GM12873 (cell line): Measurements from ENCODE around the gene ASIC3.

Source experiments
- TF ChIP-seq, protein P1 (sequence below): IDR thresholded peaks from 2 replicates; pipeline ENCODE4 v1.5.1; 2012; ENCODE audit warnings: low read depth, mild to moderate bottlenecking, moderate library complexity, low read length, control low read depth; ENCODE audit not compliant: insufficient read depth; ENCODE audit errors: missing control alignments

The ASIC3 gene

DNA sequence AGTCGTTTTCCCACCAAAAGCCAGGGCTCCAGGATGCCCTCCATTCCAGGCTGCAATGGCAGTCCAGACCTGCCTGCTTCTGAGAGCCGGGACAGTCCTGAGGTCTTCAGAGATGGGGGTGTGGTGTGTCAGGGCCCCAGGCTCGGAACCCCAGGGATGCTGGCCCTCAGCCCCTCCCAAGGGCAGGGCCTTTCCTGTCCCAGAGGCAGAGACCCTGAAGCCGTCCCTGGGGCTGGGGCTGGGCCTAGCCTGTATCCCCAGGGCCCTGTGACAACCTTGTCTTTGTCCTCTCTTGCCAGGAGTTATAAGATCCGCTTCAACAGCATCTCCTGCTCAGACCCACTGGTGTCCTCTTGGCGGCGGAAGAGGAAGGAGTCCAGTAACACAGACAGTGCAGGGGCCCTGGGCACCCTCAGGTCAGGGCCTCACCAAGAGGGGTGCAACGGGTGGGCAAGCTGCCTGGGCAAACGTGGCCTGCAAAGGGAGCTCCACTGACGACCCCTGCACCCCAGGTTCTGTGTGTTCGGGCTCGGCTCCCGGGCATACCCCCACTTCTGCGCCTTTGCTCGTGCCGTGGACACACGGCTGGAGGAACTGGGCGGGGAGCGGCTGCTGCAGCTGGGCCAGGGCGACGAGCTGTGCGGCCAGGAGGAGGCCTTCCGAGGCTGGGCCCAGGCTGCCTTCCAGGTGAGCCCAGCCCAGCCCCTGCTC is 41.6 kb upstream of the ASIC3 start:
- TF ChIP-seq, protein P1, sequence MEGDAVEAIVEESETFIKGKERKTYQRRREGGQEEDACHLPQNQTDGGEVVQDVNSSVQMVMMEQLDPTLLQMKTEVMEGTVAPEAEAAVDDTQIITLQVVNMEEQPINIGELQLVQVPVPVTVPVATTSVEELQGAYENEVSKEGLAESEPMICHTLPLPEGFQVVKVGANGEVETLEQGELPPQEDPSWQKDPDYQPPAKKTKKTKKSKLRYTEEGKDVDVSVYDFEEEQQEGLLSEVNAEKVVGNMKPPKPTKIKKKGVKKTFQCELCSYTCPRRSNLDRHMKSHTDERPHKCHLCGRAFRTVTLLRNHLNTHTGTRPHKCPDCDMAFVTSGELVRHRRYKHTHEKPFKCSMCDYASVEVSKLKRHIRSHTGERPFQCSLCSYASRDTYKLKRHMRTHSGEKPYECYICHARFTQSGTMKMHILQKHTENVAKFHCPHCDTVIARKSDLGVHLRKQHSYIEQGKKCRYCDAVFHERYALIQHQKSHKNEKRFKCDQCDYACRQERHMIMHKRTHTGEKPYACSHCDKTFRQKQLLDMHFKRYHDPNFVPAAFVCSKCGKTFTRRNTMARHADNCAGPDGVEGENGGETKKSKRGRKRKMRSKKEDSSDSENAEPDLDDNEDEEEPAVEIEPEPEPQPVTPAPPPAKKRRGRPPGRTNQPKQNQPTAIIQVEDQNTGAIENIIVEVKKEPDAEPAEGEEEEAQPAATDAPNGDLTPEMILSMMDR = no peak

DNA sequence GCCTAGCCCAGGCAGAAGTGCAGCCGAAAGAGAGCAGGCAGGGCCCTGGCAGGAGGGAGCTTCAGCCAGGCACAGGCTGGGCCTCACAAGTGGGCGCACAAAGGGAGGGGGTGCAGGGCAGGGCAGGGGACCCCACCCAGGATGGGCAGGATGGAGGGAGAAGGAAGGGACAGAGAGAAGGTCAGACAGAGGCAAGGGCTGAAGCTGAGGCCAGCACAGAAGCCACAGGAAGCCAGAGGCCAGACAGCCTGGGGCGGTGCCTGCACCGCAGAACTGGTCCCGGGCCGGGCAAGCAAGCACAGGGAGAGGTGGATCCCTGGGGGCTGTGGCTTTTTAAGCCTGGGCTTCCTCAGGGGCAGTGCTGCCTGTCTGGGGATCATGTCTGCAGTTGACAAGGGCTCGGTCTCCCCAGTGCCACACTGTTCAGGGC is 40.8 kb upstream of the ASIC3 start:
- TF ChIP-seq, protein P1 = no peak

DNA sequence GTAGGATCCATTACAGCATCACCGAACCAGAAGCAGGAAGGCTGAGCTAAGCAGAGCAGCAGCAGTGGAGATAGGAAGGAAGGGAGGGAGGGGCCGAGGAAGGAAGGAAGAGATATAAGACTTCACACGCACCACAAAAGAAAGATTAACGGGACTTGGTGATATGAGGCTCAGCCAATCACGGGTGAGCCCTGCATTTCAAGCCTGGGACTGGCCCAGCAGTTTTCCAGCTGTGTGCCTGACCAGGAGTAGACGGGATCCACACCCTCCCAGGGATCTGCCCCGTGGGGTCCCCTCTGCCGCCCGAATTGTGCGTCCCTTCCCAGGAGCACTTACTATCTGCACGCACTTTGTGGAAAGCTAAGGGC is 40.2 kb upstream of the ASIC3 start:
- TF ChIP-seq, protein P1 = no peak

DNA sequence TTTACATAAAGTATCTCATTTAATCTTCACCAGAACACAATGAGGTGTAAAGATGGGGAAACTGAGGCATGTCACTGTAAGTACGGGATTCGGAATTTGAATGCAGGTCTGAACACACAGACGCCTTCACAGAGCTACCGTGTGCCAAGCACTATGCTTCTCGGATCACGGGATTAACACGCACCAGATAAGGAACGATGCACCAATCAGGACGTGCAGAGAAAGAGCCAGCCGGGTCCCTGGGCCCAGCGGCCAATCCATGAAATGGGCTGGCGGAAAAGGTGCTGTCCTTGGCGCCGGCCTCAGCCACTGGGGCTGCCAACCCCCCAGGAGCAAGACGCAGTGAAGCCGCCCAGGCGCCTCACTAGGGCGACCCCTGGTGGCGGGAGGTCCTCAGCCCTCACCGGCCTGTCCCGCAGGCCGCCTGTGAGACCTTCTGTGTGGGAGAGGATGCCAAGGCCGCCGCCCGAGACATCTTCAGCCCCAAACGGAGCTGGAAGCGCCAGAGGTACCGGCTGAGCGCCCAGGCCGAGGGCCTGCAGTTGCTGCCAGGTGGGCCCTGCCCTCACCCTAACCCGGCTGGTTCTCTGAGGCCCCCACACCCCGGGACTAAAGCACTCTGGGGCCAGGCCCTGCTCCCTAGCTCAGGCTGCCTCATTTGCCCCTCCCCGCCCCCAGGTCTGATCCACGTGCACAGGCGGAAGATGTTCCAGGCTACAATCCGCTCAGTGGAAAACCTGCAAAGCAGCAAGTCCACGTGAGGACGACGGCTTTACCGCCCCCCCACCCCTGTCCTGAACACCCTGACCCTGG is 39.6 kb upstream of the ASIC3 start:
- TF ChIP-seq, protein P1 = peak; percentile 91

DNA sequence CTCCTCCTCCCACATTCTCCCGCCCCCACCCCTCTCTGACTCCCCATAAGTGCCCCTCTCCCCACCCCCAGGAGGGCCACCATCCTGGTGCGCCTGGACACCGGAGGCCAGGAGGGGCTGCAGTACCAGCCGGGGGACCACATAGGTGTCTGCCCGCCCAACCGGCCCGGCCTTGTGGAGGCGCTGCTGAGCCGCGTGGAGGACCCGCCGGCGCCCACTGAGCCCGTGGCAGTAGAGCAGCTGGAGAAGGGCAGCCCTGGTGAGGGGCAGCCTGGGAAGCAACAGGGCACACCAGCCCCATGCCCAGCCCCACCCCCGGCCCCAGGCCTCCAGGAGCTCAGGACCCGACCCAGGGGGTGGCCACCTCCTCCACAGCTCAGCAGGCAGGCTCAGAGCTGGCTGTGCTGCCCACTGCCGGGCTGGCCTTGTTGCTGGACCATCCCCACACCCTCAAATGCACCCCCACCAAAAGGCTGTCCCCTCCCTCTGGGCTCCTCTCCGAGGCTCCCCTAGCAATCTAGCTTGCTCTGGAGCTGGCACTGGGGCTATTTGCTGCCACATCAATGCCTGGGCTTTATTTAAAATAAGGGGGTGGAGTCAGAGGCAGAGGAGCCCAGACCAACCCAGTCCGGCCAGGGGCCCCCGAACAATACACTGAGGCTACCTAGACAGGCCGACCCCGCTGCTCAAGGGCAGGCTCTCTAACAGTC is 38.8 kb upstream of the ASIC3 start:
- TF ChIP-seq, protein P1 = no peak

DNA sequence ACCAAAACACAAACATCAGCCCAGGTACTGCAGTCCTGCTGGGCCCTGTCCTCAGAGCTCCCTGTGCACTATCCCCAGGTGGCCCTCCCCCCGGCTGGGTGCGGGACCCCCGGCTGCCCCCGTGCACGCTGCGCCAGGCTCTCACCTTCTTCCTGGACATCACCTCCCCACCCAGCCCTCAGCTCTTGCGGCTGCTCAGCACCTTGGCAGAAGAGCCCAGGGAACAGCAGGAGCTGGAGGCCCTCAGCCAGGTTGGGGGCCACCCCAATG is 38.4 kb upstream of the ASIC3 start:
- TF ChIP-seq, protein P1 = no peak
